ENCODE measurements around the gene SYNJ2.

DNA sequence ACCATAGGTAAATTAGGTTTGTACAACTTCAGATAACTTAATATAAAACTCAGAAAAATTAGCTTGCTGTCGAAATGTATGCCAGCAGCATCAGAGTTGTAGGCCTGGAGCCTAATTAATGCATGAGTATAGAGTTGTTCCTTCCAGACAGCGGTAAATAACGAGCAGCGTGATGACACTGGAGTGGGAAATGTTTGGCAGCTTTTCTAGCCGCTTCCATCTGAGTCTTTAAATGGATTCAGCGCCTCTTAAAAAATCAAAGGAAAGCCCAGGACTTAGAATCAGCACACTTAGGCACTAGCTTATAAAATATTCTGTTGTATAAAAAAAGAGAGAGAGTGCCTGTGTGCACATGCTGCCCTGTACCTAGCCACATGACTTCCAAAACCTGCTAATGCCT, 43.7 kb upstream of the SYNJ2 start:
- no peak for TF ChIP-seq POLR2A (IDR thresholded peaks at IDR 0.05)
- TF ChIP-seq, protein P1, sequence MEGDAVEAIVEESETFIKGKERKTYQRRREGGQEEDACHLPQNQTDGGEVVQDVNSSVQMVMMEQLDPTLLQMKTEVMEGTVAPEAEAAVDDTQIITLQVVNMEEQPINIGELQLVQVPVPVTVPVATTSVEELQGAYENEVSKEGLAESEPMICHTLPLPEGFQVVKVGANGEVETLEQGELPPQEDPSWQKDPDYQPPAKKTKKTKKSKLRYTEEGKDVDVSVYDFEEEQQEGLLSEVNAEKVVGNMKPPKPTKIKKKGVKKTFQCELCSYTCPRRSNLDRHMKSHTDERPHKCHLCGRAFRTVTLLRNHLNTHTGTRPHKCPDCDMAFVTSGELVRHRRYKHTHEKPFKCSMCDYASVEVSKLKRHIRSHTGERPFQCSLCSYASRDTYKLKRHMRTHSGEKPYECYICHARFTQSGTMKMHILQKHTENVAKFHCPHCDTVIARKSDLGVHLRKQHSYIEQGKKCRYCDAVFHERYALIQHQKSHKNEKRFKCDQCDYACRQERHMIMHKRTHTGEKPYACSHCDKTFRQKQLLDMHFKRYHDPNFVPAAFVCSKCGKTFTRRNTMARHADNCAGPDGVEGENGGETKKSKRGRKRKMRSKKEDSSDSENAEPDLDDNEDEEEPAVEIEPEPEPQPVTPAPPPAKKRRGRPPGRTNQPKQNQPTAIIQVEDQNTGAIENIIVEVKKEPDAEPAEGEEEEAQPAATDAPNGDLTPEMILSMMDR (IDR thresholded peaks at IDR 0.05), result no peak
